ENCODE results near the gene PPP1R1B. TPM values are rescaled to one million over a fixed set of nuclear protein-coding genes. Genes with fewer than 3 reads are reported as not detected.

Gene PPP1R1B
- total and polyA plus RNA-seq, 9 of the 15 experiments (the other 6 are each of a cell fraction or from before 2014, with no cell fraction given), result 0.07 to 0.18 (median 0.10) TPM; not detected in 4

GRCh38 chr17:39653662-39654331 lies 27.0 kb downstream of the PPP1R1B start (continued):
- no peak for TF ChIP-seq YY1 (IDR thresholded peaks at IDR 0.05; ENCODE audit: borderline replicate concordance in 1 of 3, control insufficient read depth in 1 of 3, extremely low read depth in 1 of 3, insufficient read depth in 3 of 3, insufficient read length in 1 of 3, insufficient replicate concordance in 2 of 3, low read depth in 1 of 3, low read length in 2 of 3)
- TF ChIP-seq ZNF282 (CRISPR knock-in tag; IDR thresholded peaks at IDR 0.05), result no peak
- no peak for TF ChIP-seq ZKSCAN8 (CRISPR knock-in tag; IDR thresholded peaks at IDR 0.05)
- TF ChIP-seq JUN (IDR thresholded peaks at IDR 0.05; ENCODE audit: borderline replicate concordance, low read depth, low read length), result no peak
- no peak for TF ChIP-seq JUN (CRISPR knock-in tag; IDR thresholded peaks at IDR 0.05; ENCODE audit: borderline replicate concordance)
- no peak for TF ChIP-seq ZNF436 (CRISPR knock-in tag; IDR thresholded peaks at IDR 0.05)
- no peak for TF ChIP-seq ZNF740 (CRISPR knock-in tag; IDR thresholded peaks at IDR 0.05)
- TF ChIP-seq ZNF740 (tag; IDR thresholded peaks at IDR 0.05), result no peak
- no peak for TF ChIP-seq SAP30 (IDR thresholded peaks at IDR 0.05; ENCODE audit: borderline replicate concordance, insufficient read depth, low read depth, low read length, poor library complexity, severe bottlenecking)
- TF ChIP-seq, protein P1, sequence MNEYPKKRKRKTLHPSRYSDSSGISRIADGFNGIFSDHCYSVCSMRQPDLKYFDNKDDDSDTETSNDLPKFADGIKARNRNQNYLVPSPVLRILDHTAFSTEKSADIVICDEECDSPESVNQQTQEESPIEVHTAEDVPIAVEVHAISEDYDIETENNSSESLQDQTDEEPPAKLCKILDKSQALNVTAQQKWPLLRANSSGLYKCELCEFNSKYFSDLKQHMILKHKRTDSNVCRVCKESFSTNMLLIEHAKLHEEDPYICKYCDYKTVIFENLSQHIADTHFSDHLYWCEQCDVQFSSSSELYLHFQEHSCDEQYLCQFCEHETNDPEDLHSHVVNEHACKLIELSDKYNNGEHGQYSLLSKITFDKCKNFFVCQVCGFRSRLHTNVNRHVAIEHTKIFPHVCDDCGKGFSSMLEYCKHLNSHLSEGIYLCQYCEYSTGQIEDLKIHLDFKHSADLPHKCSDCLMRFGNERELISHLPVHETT (CRISPR knock-in tag; conservative IDR thresholded peaks at IDR 0.05 in 1 of 2, IDR thresholded peaks at IDR 0.05 in 1 of 2), result no peak
- no peak for TF ChIP-seq PHF21A (IDR thresholded peaks at IDR 0.05; ENCODE audit: borderline replicate concordance, low read depth)
- TF ChIP-seq, protein P2, sequence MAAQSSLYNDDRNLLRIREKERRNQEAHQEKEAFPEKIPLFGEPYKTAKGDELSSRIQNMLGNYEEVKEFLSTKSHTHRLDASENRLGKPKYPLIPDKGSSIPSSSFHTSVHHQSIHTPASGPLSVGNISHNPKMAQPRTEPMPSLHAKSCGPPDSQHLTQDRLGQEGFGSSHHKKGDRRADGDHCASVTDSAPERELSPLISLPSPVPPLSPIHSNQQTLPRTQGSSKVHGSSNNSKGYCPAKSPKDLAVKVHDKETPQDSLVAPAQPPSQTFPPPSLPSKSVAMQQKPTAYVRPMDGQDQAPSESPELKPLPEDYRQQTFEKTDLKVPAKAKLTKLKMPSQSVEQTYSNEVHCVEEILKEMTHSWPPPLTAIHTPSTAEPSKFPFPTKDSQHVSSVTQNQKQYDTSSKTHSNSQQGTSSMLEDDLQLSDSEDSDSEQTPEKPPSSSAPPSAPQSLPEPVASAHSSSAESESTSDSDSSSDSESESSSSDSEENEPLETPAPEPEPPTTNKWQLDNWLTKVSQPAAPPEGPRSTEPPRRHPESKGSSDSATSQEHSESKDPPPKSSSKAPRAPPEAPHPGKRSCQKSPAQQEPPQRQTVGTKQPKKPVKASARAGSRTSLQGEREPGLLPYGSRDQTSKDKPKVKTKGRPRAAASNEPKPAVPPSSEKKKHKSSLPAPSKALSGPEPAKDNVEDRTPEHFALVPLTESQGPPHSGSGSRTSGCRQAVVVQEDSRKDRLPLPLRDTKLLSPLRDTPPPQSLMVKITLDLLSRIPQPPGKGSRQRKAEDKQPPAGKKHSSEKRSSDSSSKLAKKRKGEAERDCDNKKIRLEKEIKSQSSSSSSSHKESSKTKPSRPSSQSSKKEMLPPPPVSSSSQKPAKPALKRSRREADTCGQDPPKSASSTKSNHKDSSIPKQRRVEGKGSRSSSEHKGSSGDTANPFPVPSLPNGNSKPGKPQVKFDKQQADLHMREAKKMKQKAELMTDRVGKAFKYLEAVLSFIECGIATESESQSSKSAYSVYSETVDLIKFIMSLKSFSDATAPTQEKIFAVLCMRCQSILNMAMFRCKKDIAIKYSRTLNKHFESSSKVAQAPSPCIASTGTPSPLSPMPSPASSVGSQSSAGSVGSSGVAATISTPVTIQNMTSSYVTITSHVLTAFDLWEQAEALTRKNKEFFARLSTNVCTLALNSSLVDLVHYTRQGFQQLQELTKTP (IDR thresholded peaks at IDR 0.05; ENCODE audit: low read depth in 1 of 2, partially characterized antibody in 2 of 2), result no peak
- TF ChIP-seq PREB (CRISPR knock-in tag; IDR thresholded peaks at IDR 0.05), result no peak
- TF ChIP-seq RBBP5 (IDR thresholded peaks at IDR 0.05; ENCODE audit: borderline replicate concordance, insufficient read depth, low read length, poor library complexity, severe bottlenecking), result no peak
- no peak for TF ChIP-seq ZSCAN32 (CRISPR knock-in tag; IDR thresholded peaks at IDR 0.05)
